ENCODE data around the gene THEMIS2.

THEMIS2 gene

DNA sequence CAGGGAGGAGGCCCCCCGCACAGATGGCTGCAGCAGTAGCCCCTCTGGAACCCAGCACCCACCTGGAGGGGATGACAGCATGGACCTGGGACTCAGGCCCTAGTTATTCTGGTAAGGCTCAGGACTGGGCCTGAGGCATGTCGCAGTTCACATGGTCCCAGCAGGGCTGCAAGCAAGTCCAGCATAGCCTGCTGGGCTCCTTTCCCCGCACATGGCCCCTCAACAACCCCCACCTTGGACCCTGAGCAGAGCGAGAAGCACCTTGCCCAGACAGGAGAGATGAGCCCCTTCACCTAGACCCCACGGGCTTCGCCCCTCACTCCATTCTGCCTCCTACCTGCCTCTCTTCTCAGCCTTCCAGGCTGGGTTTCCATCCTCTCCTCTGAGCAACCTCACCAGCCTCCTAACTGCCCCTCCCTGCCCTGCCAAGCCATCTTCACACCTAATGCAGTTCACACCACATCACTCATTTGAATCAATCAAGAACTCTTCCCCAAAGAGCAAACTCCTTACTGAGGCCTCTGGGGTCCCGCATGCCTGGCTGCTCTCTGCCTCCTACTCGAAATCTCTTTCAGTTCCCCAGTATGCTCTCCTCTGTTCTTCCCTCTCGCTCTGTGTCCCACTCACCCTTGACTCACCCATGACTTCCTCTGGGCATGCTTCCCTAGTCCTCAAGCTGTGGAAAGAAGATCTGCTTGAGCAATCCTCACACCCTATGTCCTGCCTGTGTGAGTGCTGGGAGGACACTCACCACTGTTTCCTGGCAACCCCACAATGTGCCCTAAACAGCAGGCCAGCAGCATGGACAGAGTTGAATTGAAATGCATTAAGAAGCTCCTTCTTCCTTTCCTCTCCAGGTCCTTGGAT is 9.4 kb upstream of the THEMIS2 start:
- DNase-seq (ENCODE audit: low read depth): peak; percentile 96
- H3K4me3 ChIP-seq (ENCODE audit: control insufficient read depth, low read depth, low read length): no peak overlapping the region
- TF ChIP-seq, protein P1, sequence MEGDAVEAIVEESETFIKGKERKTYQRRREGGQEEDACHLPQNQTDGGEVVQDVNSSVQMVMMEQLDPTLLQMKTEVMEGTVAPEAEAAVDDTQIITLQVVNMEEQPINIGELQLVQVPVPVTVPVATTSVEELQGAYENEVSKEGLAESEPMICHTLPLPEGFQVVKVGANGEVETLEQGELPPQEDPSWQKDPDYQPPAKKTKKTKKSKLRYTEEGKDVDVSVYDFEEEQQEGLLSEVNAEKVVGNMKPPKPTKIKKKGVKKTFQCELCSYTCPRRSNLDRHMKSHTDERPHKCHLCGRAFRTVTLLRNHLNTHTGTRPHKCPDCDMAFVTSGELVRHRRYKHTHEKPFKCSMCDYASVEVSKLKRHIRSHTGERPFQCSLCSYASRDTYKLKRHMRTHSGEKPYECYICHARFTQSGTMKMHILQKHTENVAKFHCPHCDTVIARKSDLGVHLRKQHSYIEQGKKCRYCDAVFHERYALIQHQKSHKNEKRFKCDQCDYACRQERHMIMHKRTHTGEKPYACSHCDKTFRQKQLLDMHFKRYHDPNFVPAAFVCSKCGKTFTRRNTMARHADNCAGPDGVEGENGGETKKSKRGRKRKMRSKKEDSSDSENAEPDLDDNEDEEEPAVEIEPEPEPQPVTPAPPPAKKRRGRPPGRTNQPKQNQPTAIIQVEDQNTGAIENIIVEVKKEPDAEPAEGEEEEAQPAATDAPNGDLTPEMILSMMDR (IDR thresholded peaks at IDR 0.05; ENCODE audit: control insufficient read depth, insufficient read depth, low read depth, low read length, missing control alignments): no peak

DNA sequence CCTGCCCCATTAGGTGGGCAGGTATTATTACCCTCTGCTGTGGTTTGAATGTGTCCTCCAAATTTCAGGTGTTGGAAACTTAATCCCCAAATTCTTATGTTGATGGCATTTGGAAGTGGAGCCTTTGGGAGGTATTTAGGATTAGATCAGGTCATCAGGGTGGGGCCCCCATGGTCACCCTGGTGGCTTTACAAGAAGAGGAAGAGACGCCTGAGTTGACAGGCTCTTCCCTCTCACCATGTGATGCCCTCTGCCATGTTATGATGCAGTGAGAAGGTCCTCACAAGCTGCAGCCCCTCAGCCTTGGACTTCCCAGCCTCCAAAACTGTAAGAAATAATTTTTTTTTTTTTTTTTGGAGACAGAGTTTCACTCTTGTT is 8.8 kb upstream of the THEMIS2 start:
- DNase-seq (ENCODE audit: low read depth): no peak
- H3K4me3 ChIP-seq (ENCODE audit: control insufficient read depth, low read depth, low read length): no peak overlapping the region
- TF ChIP-seq, protein P1 (IDR thresholded peaks at IDR 0.05; ENCODE audit: control insufficient read depth, insufficient read depth, low read depth, low read length, missing control alignments): no peak

DNA sequence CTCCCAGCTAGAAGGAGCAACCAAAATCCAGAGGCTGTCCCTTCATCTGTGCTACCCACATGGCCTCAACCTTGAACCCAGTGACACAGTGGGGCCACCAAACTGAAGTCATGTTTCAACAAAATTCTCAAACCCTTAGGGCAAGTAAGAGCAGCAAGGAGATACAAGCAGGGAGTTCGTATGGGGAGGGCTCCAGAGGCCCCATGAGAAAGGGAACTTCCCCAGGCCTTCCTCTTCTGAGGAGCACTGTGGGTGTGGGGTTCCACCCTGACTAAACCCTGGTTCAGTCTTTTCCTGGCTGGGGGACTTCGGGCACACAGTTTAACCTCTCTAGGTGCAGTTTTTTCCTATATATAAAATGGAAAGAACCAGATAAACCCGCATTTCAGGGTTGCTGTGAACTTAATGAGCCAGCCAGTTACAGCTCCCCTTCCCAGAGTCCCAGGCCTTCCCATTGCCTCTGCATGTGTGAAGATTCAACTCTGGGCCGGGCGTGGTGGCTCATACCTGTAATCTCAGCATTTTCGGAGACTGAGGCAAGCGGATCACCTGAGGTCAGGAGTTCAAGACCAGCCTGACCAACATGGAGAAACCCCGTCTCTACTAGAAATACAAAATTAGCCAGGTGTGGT is 8.0 kb upstream of the THEMIS2 start:
- no peak for DNase-seq (ENCODE audit: low read depth)

DNA sequence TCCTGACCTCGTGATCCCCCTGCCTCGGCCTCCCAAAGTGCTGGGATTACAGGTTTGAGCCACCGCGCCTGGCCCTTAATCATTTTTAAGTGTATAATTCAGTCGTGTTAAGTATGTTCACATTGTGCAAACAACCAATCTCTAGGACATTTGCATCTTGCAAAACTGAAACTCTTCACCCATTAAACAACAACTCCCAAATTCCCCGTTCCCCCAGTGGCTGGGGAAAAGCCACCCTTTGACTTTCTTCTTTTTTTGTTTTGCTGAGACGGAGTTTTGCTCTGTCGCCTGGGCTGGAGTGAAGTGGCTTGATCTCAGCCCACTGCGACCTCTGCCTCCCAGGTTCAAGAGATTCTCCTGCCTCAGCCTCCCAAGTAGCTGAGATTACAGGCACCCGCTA is 6.5 kb upstream of the THEMIS2 start:
- TF ChIP-seq, protein P1 (IDR thresholded peaks at IDR 0.05; ENCODE audit: control insufficient read depth, insufficient read depth, low read depth, low read length, missing control alignments): no peak
- no peak for DNase-seq (ENCODE audit: low read depth)
- H3K4me3 ChIP-seq (ENCODE audit: control insufficient read depth, low read depth, low read length): no peak overlapping the region

More for the DNA sequence above, 8.0 kb upstream of the THEMIS2 start:
- no peak overlapping the region for H3K4me3 ChIP-seq (ENCODE audit: control insufficient read depth, low read depth, low read length)
- TF ChIP-seq, protein P1 (IDR thresholded peaks at IDR 0.05; ENCODE audit: control insufficient read depth, insufficient read depth, low read depth, low read length, missing control alignments): no peak

DNA sequence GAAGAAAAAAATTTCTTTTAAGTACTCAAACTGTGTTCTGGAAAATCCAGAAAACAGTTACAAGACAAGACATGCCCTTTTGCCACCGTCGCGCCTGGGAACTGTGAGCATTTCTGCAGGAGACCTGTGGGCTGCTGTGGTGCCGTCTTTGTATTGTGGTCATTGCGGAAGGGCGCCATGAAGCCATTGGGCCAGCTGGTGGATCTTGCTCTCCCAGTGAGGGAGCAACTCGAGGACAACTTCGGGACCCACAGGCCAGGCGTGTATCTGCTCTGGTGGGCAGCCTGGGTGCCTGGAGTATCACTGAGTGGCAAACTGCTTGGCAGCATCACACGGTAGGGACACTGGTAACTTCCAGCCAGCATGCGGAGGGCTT is 3.8 kb upstream of the THEMIS2 start:
- H3K4me3 ChIP-seq (ENCODE audit: control insufficient read depth, low read depth, low read length): no peak overlapping the region
- DNase-seq (ENCODE audit: low read depth): no peak
- TF ChIP-seq, protein P1 (IDR thresholded peaks at IDR 0.05; ENCODE audit: control insufficient read depth, insufficient read depth, low read depth, low read length, missing control alignments): no peak

DNA sequence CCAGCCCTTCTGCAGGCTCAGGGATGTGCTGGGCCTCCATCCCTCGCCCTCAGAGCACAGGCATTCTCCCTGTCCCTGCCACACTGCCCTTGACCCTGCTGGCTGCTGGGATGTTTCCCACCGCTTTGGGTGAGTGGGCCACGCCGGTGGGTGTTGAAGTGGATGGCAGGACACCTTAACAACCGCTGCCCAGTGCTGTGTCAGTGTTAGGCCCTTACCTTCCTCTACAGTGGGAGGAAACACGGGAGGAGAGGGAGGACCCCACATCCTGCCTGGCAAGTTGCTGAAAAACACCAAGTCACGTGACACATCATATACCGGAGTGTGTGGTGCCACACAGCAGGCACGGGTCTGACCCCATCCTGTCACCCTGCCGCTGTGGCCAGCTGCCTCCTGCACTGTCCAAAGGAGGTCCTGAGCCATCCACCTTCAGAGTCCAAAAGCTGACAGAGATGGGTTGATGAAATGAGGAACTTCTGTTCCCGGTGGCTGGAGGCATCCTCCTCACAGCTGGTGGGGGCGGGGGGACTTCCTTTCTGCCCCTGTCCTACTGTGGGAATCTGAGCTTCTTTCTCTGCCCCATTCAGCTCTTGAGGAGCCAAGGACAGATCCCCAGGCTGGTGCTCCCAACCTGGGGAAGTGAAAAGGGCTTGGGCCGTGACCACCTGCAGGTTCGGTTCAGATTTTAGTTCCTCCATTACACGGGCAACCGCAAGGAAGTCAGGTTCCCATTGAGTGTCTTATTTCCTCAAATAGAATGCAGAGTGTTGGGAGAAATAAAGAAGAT is 3.2 kb upstream of the THEMIS2 start:
- TF ChIP-seq, protein P1 (IDR thresholded peaks at IDR 0.05; ENCODE audit: control insufficient read depth, insufficient read depth, low read depth, low read length, missing control alignments): no peak
- no peak for DNase-seq (ENCODE audit: low read depth)
- H3K4me3 ChIP-seq (ENCODE audit: control insufficient read depth, low read depth, low read length): no peak overlapping the region

Data from AG09309 (cell line).